Ovary (tissue), 9 donors: Measurements from ENCODE around the gene IRF2BPL. TPM values are rescaled to one million over a fixed set of nuclear protein-coding genes. Genes with fewer than 3 reads are reported as not detected.

Source experiments
- DNase-seq, 5 donors: peaks; one replicate each; pipeline ENCODE4 v3.0.0-alpha.2; 2019 to 2020
- H3K27ac ChIP-seq, 2 donors: fragments of 200-600 bp; one replicate each; pipeline versions ENCODE4 v1.5.1 to v1.8.0; 2019 to 2022
- H3K27me3 ChIP-seq: fragments of 200-600 bp; one replicate; pipeline ENCODE4 v1.8.0; 2022
- H3K36me3 ChIP-seq: fragments of 200-600 bp; sonication (generic); one replicate; pipeline ENCODE4 v1.5.1; 2019
- H3K4me1 ChIP-seq: one replicate; pipeline ENCODE4 v1.8.1; 2013; ENCODE audit warnings: mild to moderate bottlenecking, moderate library complexity; ENCODE audit not compliant: insufficient read depth
- H3K4me3 ChIP-seq: fragments of 200-600 bp; sonication (generic); one replicate; pipeline ENCODE4 v1.5.1; 2017
- H3K9me3 ChIP-seq, 2 donors: fragments of 200-600 bp in 1 of 2; sonication (generic) in 1 of 2; one replicate each; pipeline versions ENCODE4 v1.5.1 to v1.8.1; 2013 to 2019; ENCODE audit warnings: mild to moderate bottlenecking in 1 of 2, moderate library complexity in 1 of 2
- EP300 ChIP-seq: sonication (generic); formaldehyde crosslinking; IDR thresholded peaks from one replicate; pipeline ENCODE4 v1.6.1; 2017; ENCODE audit warnings: antibody characterized with exemption
- POLR2A ChIP-seq: fragments of 450-650 bp; IDR thresholded peaks from one replicate; pipeline ENCODE4 v1.6.1; 2017; ENCODE audit warnings: antibody characterized with exemption, mild to moderate bottlenecking, moderate library complexity
- WGBS, 3 donors: extraction: QIAGEN DNeasy Blood & Tissue Kit in 1 of 3; methylation state at CpG; one replicate each; pipeline versions ENCODE4 v1.1.5 to v1.1.7; 2013 to 2017; 5-methylcytosine and 5-hydroxymethylcytosine counted together
- intact Hi-C, 4 donors: fragments of 100-400 bp; cut with DNase I; formaldehyde crosslinking; loops; one replicate each; pipeline versions ENCODE4 v1.11.0 to v1.15.1; 2022 to 2023
- polyA plus RNA-seq, 2 donors: library from polyadenylated mRNA; stranded (reverse); fragments of 200-250 nt in 1 of 2; fragments of 350-450 nt in 1 of 2; fragmentation: Illumina TruSeq in 1 of 2; extraction: RNeasy Lipid Tissue Mini Kit (QIAGEN cat#74804) in 1 of 2; gene quantifications; one replicate each; pipeline ENCODE4 v1.2.3, GENCODE V29; 2013 to 2014
- total RNA-seq, 7 donors: library from RNA; depleted of rRNA in 2 of 7; stranded (reverse); fragments of >200 nt in 2 of 7; fragmentation: NEBNext Ultra II Directional in 3 of 7; extraction: Animal tissue kit (Norgen Biotek cat#: 25700) in 3 of 7; gene quantifications; one replicate each; pipeline versions ENCODE4 v1.1.0 to v1.2.4, GENCODE V29; 2016 to 2023
- TF ChIP-seq, protein P1 (sequence below), 3 donors: fragments of 450-650 bp in 2 of 3; fragments of 200-600 bp in 1 of 3; IDR thresholded peaks; one replicate each; pipeline versions ENCODE4 v1.5.1 to v1.8.0; 2016 to 2022; ENCODE audit warnings: antibody characterized with exemption in 3 of 3, mild to moderate bottlenecking in 1 of 3
- donor health status: DM: no; HTN: no; CAD: no; lungs with moderate emphysema.
- donor health status: DM: no; HTN: no; CAD: no.
- donor health status: Bipolar disorder and iron deficiency.
- donor health status: DM: yes; HTN: yes; CAD: no.
- donor health status: DM: no; HTN: no; CAD: no.
- donor health status: DM: yes; HTN: yes; CAD: no.

The IRF2BPL gene
- total and polyA plus RNA-seq, 9 donors, result 14.1 to 126 (median 78.1) TPM

DNA sequence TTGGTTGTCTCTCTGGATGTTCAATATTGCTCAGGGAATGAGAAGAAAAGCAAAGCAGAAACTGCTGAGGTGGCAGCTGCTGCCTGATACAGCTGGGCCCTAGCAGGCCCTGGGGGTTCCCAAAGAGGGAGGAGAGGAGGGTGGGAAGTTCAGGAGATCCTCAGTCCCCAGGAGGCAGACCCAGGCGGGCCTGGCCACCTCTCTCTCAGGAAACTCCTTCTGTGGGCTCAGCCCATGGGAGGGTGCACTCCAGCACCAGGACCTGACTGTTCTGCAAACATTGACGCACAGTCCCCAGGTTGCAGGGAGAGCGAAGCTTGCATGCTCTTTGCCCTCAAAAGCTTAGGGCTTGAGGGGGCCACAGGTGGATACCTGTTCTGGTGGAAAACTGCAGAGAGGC is 29.6 kb downstream of the IRF2BPL start:
- Histone ChIP-seq H3K9me3 (no peaks in the 10 kb centered on the region), H3K36me3 (no peaks in the 10 kb centered on the region), H3K4me1 (no peaks in the 10 kb centered on the region), H3K4me3 (no peak overlapping the region), H3K27me3 (no peaks in the 10 kb centered on the region), H3K27ac (no peak overlapping the region)
- 93 to 96% (median 95%) methylated on average over 3 of the region's 3 CpGs for WGBS, 3 donors
- no peak for DNase-seq
- TF ChIP-seq, protein P1, sequence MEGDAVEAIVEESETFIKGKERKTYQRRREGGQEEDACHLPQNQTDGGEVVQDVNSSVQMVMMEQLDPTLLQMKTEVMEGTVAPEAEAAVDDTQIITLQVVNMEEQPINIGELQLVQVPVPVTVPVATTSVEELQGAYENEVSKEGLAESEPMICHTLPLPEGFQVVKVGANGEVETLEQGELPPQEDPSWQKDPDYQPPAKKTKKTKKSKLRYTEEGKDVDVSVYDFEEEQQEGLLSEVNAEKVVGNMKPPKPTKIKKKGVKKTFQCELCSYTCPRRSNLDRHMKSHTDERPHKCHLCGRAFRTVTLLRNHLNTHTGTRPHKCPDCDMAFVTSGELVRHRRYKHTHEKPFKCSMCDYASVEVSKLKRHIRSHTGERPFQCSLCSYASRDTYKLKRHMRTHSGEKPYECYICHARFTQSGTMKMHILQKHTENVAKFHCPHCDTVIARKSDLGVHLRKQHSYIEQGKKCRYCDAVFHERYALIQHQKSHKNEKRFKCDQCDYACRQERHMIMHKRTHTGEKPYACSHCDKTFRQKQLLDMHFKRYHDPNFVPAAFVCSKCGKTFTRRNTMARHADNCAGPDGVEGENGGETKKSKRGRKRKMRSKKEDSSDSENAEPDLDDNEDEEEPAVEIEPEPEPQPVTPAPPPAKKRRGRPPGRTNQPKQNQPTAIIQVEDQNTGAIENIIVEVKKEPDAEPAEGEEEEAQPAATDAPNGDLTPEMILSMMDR (IDR thresholded peaks at IDR 0.05), result no peak
- TF ChIP-seq EP300 (no peak), POLR2A (no peak)
- intact Hi-C loops, result no loop called here

DNA sequence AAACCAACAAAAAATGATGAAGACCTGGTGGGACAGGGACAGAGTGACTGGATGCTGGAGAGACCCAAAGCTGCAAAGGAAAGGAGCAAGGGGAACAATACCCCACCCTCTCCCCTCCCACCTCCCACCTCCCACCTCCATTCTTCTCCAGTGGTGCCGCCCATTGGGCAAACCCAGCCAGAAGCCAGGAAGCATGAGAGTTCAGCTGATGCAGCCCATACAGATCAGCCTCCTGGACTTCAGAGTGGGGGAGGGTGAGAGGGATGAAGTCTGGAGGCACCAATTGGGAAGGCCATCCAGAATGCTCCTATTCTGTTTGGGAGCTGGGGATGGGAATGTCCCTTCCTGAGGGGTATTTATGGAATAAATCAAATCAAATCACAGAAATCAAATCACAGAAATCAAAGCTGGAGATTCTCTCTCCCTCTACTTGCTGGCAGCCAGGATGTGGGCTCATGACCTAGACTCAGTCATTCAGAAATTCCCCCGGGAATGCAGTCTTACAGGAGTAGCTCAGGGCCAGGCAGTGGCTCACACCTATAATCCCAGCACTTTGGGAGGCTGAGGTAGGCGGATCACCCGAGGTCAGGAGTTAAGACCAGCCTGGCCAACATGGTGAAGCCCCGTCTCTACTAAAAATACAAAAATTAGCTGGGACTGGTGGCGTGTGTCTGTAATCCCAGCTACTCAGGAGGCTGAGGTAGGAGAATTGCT is 31.1 kb downstream of the IRF2BPL start:
- DNase-seq, result no peak
- Histone ChIP-seq H3K36me3 (no peaks in the 10 kb centered on the region), H3K4me3 (no peak overlapping the region), H3K4me1 (no peaks in the 10 kb centered on the region), H3K27me3 (no peaks in the 10 kb centered on the region), H3K27ac (no peak overlapping the region), H3K9me3 (no peaks in the 10 kb centered on the region)
- TF ChIP-seq POLR2A, result no peak
- TF ChIP-seq EP300, result no peak
- TF ChIP-seq, protein P1 (IDR thresholded peaks at IDR 0.05), result no peak
- whole genome bisulfite sequencing, 3 donors, result 88 to 90% (median 89%) methylated on average over 6 of the region's 6 CpGs
- intact Hi-C loops, result no loop called here

DNA sequence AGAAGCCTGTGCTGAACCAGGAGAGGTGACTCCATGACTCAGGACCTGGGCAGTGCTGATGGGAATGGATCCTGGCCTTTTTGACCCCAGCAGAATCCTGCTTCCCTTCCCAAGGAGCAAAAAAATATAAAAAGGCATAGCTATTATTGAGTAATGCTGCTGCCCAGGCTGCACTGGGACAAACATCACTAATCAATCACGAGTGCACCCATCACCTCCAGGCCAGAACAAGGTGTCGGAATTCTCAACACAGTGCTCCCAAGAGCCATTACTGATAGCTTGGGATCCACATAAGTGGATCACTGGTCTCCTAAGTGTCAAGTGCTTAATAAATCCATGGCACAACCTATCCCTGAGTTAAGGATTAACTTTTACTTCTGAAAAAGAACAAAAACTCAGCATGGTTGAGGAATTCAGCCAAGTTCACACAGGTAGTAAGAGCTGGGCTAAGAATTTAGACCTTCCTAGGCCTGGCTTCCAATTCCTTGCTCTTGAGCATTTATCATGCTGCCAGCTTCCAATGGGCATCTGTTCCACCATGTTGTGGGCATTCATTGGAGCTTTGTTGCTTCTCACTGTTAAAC is 31.9 kb downstream of the IRF2BPL start:
- no peak for TF ChIP-seq EP300
- TF ChIP-seq, protein P1 (IDR thresholded peaks at IDR 0.05), result no peak
- no peak for TF ChIP-seq POLR2A
- Histone ChIP-seq H3K4me1 (no peaks in the 10 kb centered on the region), H3K9me3 (no peaks in the 10 kb centered on the region), H3K27me3 (no peaks in the 10 kb centered on the region), H3K27ac (no peak overlapping the region), H3K36me3 (no peaks in the 10 kb centered on the region), H3K4me3 (no peak overlapping the region)
- no peak for DNase-seq
- WGBS, 3 donors, result 92 to 96% (median 93%) methylated on average over 2 of the region's 2 CpGs
- intact Hi-C loops, result no loop called here

DNA sequence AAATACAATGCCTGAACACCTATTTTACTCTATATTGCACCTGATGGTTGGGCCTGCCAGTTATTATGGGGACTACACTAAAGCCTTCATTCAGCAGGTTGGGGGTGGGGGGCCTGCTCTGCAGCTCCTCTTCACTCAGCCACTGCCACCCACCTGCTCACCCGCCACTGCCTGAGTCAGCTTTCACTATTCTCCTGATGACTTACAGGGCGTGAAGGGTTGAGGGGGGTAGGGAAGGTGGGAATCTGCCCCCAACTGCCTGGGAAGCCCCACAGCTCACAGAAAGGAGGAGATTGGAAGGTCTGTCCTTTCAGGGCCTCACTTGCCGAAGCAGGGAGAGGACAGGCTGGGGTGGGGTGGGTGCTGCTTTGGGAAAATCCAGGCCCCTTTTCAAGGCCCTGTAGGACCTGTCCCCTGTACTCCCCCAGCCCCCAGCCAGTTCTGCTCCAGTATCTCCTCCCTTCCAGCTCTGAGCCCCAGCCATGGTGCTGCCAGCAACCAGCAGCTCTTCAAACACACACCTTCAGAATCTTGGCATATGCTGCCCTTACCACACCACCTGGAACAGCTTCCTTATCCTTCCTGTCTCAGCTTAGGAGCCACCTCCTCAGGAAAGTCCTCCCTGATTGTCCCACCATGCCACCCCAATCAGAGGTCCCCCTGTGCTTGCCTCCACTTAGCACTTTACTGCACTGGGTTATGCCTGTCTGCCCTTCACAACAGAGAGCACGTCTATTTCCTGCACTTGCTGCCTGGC is 33.1 kb downstream of the IRF2BPL start:
- Histone ChIP-seq H3K4me3 (no peak overlapping the region), H3K36me3 (no peaks in the 10 kb centered on the region), H3K27ac (no peak overlapping the region), H3K27me3 (no peaks in the 10 kb centered on the region), H3K4me1 (no peaks in the 10 kb centered on the region), H3K9me3 (no peaks in the 10 kb centered on the region)
- intact Hi-C loops, result no loop called here
- WGBS, 3 donors, result 76 to 81% (median 78%) methylated on average over 4 of the region's 4 CpGs
- TF ChIP-seq POLR2A, result no peak
- TF ChIP-seq EP300, result no peak
- TF ChIP-seq, protein P1 (IDR thresholded peaks at IDR 0.05), result no peak
- DNase-seq, result no peak
